ENCODE results near the gene RBMS1. TPM values are rescaled to one million over a fixed set of nuclear protein-coding genes. Genes with fewer than 3 reads are reported as not detected.

Gene RBMS1
- total and polyA plus RNA-seq, 2 experiments from 2014 or later = 55.5 to 94.8 TPM

DNA sequence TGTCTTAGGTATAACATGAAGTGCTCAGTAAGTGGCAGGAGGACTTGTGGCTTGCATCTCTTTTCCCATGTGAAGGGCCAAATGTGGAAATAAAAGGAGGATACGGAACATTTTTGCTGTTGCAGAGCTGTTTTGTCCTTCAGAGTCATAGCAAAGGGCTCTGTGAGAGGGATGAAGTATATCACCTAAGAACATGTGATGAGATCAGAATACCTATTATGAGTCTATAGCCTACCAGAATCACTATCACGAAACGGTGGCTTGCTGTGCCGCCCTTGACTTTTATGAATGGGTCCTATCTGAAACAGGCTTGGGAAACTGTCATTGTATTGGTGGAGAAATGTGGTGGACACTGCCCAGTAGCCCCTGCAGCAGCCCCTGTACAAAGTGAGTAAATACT lies 226.6 kb downstream of the RBMS1 start:
- Histone ChIP-seq H3K36me3 (ENCODE audit: insufficient read depth) (no peaks in the 10 kb centered on the region), H3K27me3 (ENCODE audit: insufficient read depth) (peaks cover 12% of the 10 kb centered on the region), H3K9me2 (ENCODE audit: insufficient read depth) (no peaks in the 10 kb centered on the region), H4K20me1 (replicated peaks; ENCODE audit: insufficient read depth) (no peaks in the 10 kb centered on the region), H3K4me2 (no peak overlapping the region), H3K4me3 (no peak overlapping the region), H3K4me1 (ENCODE audit: insufficient read depth) (peaks cover 16% of the 10 kb centered on the region), H3K79me2 (replicated peaks; ENCODE audit: insufficient read depth) (no peaks in the 10 kb centered on the region), H3F3A (replicated peaks; ENCODE audit: low read depth) (peaks cover 14% of the 10 kb centered on the region; the same call in 1 of the 2 replicates), H2AFZ (no peak overlapping the region), H3K27ac (ENCODE audit: low read depth) (no peak overlapping the region)
- ATAC-seq (no peak), DNase-seq (ENCODE audit: low spot score) (no peak)
- Mint-ChIP-seq H3K27ac (no peak overlapping the region), H3K4me3 (no peak overlapping the region), H3K9me3 (no peaks in the 10 kb centered on the region), H3K27me3 (ENCODE audit: insufficient read depth, low read depth, poor library complexity) (peaks cover 17% of the 10 kb centered on the region), H3K36me3 (ENCODE audit: low read depth) (no peaks in the 10 kb centered on the region), H3K4me1 (peaks cover 20% of the 10 kb centered on the region)
- TF ChIP-seq, protein P1, sequence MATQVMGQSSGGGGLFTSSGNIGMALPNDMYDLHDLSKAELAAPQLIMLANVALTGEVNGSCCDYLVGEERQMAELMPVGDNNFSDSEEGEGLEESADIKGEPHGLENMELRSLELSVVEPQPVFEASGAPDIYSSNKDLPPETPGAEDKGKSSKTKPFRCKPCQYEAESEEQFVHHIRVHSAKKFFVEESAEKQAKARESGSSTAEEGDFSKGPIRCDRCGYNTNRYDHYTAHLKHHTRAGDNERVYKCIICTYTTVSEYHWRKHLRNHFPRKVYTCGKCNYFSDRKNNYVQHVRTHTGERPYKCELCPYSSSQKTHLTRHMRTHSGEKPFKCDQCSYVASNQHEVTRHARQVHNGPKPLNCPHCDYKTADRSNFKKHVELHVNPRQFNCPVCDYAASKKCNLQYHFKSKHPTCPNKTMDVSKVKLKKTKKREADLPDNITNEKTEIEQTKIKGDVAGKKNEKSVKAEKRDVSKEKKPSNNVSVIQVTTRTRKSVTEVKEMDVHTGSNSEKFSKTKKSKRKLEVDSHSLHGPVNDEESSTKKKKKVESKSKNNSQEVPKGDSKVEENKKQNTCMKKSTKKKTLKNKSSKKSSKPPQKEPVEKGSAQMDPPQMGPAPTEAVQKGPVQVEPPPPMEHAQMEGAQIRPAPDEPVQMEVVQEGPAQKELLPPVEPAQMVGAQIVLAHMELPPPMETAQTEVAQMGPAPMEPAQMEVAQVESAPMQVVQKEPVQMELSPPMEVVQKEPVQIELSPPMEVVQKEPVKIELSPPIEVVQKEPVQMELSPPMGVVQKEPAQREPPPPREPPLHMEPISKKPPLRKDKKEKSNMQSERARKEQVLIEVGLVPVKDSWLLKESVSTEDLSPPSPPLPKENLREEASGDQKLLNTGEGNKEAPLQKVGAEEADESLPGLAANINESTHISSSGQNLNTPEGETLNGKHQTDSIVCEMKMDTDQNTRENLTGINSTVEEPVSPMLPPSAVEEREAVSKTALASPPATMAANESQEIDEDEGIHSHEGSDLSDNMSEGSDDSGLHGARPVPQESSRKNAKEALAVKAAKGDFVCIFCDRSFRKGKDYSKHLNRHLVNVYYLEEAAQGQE (IDR thresholded peaks at IDR 0.05; ENCODE audit: unreplicated experiment) = no peak
- TF ChIP-seq, protein P2, sequence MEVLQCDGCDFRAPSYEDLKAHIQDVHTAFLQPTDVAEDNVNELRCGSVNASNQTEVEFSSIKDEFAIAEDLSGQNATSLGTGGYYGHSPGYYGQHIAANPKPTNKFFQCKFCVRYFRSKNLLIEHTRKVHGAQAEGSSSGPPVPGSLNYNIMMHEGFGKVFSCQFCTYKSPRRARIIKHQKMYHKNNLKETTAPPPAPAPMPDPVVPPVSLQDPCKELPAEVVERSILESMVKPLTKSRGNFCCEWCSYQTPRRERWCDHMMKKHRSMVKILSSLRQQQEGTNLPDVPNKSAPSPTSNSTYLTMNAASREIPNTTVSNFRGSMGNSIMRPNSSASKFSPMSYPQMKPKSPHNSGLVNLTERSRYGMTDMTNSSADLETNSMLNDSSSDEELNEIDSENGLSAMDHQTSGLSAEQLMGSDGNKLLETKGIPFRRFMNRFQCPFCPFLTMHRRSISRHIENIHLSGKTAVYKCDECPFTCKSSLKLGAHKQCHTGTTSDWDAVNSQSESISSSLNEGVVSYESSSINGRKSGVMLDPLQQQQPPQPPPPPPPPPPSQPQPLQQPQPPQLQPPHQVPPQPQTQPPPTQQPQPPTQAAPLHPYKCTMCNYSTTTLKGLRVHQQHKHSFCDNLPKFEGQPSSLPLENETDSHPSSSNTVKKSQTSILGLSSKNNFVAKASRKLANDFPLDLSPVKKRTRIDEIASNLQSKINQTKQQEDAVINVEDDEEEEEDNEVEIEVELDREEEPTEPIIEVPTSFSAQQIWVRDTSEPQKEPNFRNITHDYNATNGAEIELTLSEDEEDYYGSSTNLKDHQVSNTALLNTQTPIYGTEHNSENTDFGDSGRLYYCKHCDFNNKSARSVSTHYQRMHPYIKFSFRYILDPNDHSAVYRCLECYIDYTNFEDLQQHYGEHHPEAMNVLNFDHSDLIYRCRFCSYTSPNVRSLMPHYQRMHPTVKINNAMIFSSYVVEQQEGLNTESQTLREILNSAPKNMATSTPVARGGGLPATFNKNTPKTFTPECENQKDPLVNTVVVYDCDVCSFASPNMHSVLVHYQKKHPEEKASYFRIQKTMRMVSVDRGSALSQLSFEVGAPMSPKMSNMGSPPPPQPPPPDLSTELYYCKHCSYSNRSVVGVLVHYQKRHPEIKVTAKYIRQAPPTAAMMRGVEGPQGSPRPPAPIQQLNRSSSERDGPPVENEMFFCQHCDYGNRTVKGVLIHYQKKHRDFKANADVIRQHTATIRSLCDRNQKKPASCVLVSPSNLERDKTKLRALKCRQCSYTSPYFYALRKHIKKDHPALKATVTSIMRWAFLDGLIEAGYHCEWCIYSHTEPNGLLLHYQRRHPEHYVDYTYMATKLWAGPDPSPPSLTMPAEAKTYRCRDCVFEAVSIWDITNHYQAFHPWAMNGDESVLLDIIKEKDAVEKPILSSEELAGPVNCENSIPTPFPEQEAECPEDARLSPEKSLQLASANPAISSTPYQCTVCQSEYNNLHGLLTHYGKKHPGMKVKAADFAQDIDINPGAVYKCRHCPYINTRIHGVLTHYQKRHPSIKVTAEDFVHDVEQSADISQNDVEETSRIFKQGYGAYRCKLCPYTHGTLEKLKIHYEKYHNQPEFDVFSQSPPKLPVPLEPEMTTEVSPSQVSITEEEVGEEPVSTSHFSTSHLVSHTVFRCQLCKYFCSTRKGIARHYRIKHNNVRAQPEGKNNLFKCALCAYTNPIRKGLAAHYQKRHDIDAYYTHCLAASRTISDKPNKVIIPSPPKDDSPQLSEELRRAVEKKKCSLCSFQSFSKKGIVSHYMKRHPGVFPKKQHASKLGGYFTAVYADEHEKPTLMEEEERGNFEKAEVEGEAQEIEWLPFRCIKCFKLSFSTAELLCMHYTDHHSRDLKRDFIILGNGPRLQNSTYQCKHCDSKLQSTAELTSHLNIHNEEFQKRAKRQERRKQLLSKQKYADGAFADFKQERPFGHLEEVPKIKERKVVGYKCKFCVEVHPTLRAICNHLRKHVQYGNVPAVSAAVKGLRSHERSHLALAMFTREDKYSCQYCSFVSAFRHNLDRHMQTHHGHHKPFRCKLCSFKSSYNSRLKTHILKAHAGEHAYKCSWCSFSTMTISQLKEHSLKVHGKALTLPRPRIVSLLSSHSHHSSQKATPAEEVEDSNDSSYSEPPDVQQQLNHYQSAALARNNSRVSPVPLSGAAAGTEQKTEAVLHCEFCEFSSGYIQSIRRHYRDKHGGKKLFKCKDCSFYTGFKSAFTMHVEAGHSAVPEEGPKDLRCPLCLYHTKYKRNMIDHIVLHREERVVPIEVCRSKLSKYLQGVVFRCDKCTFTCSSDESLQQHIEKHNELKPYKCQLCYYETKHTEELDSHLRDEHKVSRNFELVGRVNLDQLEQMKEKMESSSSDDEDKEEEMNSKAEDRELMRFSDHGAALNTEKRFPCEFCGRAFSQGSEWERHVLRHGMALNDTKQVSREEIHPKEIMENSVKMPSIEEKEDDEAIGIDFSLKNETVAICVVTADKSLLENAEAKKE (CRISPR knock-in tag; IDR thresholded peaks at IDR 0.05) = no peak
- TF ChIP-seq JUNB (IDR thresholded peaks at IDR 0.05; ENCODE audit: unreplicated experiment) = no peak

All from GM23338 (cell line).